Measurements from ENCODE around the gene IFT122.
"Not testable (repeated sequence)": the region's sequence is repeated elsewhere in the genome, so short reads cannot be mapped to it uniquely, and the experiment has no call there.

IFT122 gene

GRCh38 chr3:129485721-129486663 lies 46.0 kb downstream of the IFT122 start:
- H2AFZ ChIP-seq (ENCODE audit: low read length), result no peak overlapping the region
- peaks cover 6% of the 10 kb centered on the region for H3K4me1 ChIP-seq (ENCODE audit: insufficient read depth, low read length, severe bottlenecking)
- H3K36me3 ChIP-seq (ENCODE audit: insufficient read depth, low read length), result peaks cover 10% of the 10 kb centered on the region; the same call in 1 of the 2 replicates
- no peaks in the 10 kb centered on the region for H4K20me1 ChIP-seq (ENCODE audit: insufficient read depth, low read length)
- H3K79me2 ChIP-seq (ENCODE audit: insufficient read depth, low read length), result no peaks in the 10 kb centered on the region
- H3K27me3 ChIP-seq (ENCODE audit: insufficient read depth, low read length), result no peaks in the 10 kb centered on the region
- H3F3A ChIP-seq (ENCODE audit: insufficient read depth, low read length), result no peaks in the 10 kb centered on the region
- no peak overlapping the region for H3K4me3 ChIP-seq (ENCODE audit: low read depth, low read length, poor library complexity, severe bottlenecking)
- no peaks in the 10 kb centered on the region for H3K9me3 ChIP-seq (ENCODE audit: low read length)
- H3K27ac ChIP-seq (ENCODE audit: low read depth, low read length, poor library complexity, severe bottlenecking), result no peak overlapping the region
- no peak overlapping the region for H3K9ac ChIP-seq (ENCODE audit: low read length)
- no peak overlapping the region for H3K4me2 ChIP-seq (ENCODE audit: low read length)
- TF ChIP-seq EZH2 (IDR thresholded peaks at IDR 0.05; ENCODE audit: borderline replicate concordance, low read length) (no peak), CTCF (IDR thresholded peaks at IDR 0.05; ENCODE audit: low read length) (no peak)
- no peaks in the 10 kb centered on the region for H3K9me2 ChIP-seq (ENCODE audit: low read depth, low read length)

- no peak overlapping the region for H3K9ac ChIP-seq (ENCODE audit: low read length)
- H3K79me2 ChIP-seq (ENCODE audit: insufficient read depth, low read length), result no peaks in the 10 kb centered on the region
- no peaks in the 10 kb centered on the region for H3K9me2 ChIP-seq (ENCODE audit: low read depth, low read length)
- H3K36me3 ChIP-seq (ENCODE audit: insufficient read depth, low read length), result peaks cover 9% of the 10 kb centered on the region; the same call in 1 of the 2 replicates
- no peaks in the 10 kb centered on the region for H3K9me3 ChIP-seq (ENCODE audit: low read length)
- TF ChIP-seq EZH2 (IDR thresholded peaks at IDR 0.05; ENCODE audit: borderline replicate concordance, low read length), result no peak
- H3K27me3 ChIP-seq (ENCODE audit: insufficient read depth, low read length), result no peaks in the 10 kb centered on the region
- H2AFZ ChIP-seq (ENCODE audit: low read length), result no peak overlapping the region
- H3K4me2 ChIP-seq (ENCODE audit: low read length), result no peak overlapping the region
- no peaks in the 10 kb centered on the region for H4K20me1 ChIP-seq (ENCODE audit: insufficient read depth, low read length)
- H3K4me3 ChIP-seq (ENCODE audit: low read depth, low read length, poor library complexity, severe bottlenecking), result no peak overlapping the region
- peaks cover 5% of the 10 kb centered on the region for H3K4me1 ChIP-seq (ENCODE audit: insufficient read depth, low read length, severe bottlenecking)
- no peak overlapping the region for H3K27ac ChIP-seq (ENCODE audit: low read depth, low read length, poor library complexity, severe bottlenecking)
- no peaks in the 10 kb centered on the region for H3F3A ChIP-seq (ENCODE audit: insufficient read depth, low read length)
These were observed 46.6 kb downstream of the IFT122 start for GRCh38 chr3:129486664-129487035.

- no peaks in the 10 kb centered on the region for H3K4me1 ChIP-seq (ENCODE audit: insufficient read depth, low read length, severe bottlenecking)
- 0 out of 2 replicates have a peak, but pooled peaks cover 5% of the 10 kb centered on the region for H3K36me3 ChIP-seq (ENCODE audit: insufficient read depth, low read length)
- H3K9me3 ChIP-seq (ENCODE audit: low read length), result no peaks in the 10 kb centered on the region
- H3K27me3 ChIP-seq (ENCODE audit: insufficient read depth, low read length), result no peaks in the 10 kb centered on the region
- H3K9me2 ChIP-seq (ENCODE audit: low read depth, low read length), result no peaks in the 10 kb centered on the region
- H3K9ac ChIP-seq (ENCODE audit: low read length), result no peak overlapping the region
- H3K4me2 ChIP-seq (ENCODE audit: low read length), result no peak overlapping the region
- no peak overlapping the region for H2AFZ ChIP-seq (ENCODE audit: low read length)
- H4K20me1 ChIP-seq (ENCODE audit: insufficient read depth, low read length), result no peaks in the 10 kb centered on the region
- no peak overlapping the region for H3K4me3 ChIP-seq (ENCODE audit: low read depth, low read length, poor library complexity, severe bottlenecking)
- TF ChIP-seq CTCF (IDR thresholded peaks at IDR 0.05; ENCODE audit: low read length) (no peak), EZH2 (IDR thresholded peaks at IDR 0.05; ENCODE audit: borderline replicate concordance, low read length) (no peak)
- no peak overlapping the region for H3K27ac ChIP-seq (ENCODE audit: low read depth, low read length, poor library complexity, severe bottlenecking)
- no peaks in the 10 kb centered on the region for H3F3A ChIP-seq (ENCODE audit: insufficient read depth, low read length)
- no peaks in the 10 kb centered on the region for H3K79me2 ChIP-seq (ENCODE audit: insufficient read depth, low read length)
These were observed 47.3 kb downstream of the IFT122 start for GRCh38 chr3:129487183-129487867.

GRCh38 chr3:129487868-129488335 lies 47.9 kb downstream of the IFT122 start:
- H3K4me2 ChIP-seq (ENCODE audit: low read length); H3K79me2 ChIP-seq (ENCODE audit: insufficient read depth, low read length); H3K4me1 ChIP-seq (ENCODE audit: insufficient read depth, low read length, severe bottlenecking); H3K27ac ChIP-seq (ENCODE audit: low read depth, low read length, poor library complexity, severe bottlenecking); H4K20me1 ChIP-seq (ENCODE audit: insufficient read depth, low read length); H3K9me3 ChIP-seq (ENCODE audit: low read length); H3K9me2 ChIP-seq (ENCODE audit: low read depth, low read length); H3K36me3 ChIP-seq (ENCODE audit: insufficient read depth, low read length); H2AFZ ChIP-seq (ENCODE audit: low read length); H3K4me3 ChIP-seq (ENCODE audit: low read depth, low read length, poor library complexity, severe bottlenecking); H3K27me3 ChIP-seq (ENCODE audit: insufficient read depth, low read length); H3K9ac ChIP-seq (ENCODE audit: low read length); H3F3A ChIP-seq (ENCODE audit: insufficient read depth, low read length): not testable (repeated sequence)

- not testable (repeated sequence) for H3F3A ChIP-seq (ENCODE audit: insufficient read depth, low read length); H2AFZ ChIP-seq (ENCODE audit: low read length); H3K4me1 ChIP-seq (ENCODE audit: insufficient read depth, low read length, severe bottlenecking); H3K9me2 ChIP-seq (ENCODE audit: low read depth, low read length); H3K79me2 ChIP-seq (ENCODE audit: insufficient read depth, low read length); H4K20me1 ChIP-seq (ENCODE audit: insufficient read depth, low read length); H3K27ac ChIP-seq (ENCODE audit: low read depth, low read length, poor library complexity, severe bottlenecking); H3K4me2 ChIP-seq (ENCODE audit: low read length); H3K9me3 ChIP-seq (ENCODE audit: low read length); H3K4me3 ChIP-seq (ENCODE audit: low read depth, low read length, poor library complexity, severe bottlenecking); H3K27me3 ChIP-seq (ENCODE audit: insufficient read depth, low read length); H3K9ac ChIP-seq (ENCODE audit: low read length); H3K36me3 ChIP-seq (ENCODE audit: insufficient read depth, low read length)
These were observed 49.2 kb downstream of the IFT122 start for GRCh38 chr3:129489258-129489657.
